HG02852 (cell line): ENCODE results near the gene RHOT2.
A peak's percentile ranks its signal among the peaks of the same experiment; 100 is the strongest.

Experiments
- ATAC-seq: cut with Tn5 transposase; IDR thresholded peaks from one replicate; pipeline ENCODE4 v1.9.1; 2021; ENCODE audit warnings: mild to moderate bottlenecking, moderate library complexity; ENCODE audit not compliant: unreplicated experiment

The RHOT2 gene

GRCh38 chr16:632486-633335 lies 35.2 kb upstream of the RHOT2 start:
- no peak for ATAC-seq

GRCh38 chr16:633336-634050 lies 34.4 kb upstream of the RHOT2 start:
- ATAC-seq: no peak

DNA sequence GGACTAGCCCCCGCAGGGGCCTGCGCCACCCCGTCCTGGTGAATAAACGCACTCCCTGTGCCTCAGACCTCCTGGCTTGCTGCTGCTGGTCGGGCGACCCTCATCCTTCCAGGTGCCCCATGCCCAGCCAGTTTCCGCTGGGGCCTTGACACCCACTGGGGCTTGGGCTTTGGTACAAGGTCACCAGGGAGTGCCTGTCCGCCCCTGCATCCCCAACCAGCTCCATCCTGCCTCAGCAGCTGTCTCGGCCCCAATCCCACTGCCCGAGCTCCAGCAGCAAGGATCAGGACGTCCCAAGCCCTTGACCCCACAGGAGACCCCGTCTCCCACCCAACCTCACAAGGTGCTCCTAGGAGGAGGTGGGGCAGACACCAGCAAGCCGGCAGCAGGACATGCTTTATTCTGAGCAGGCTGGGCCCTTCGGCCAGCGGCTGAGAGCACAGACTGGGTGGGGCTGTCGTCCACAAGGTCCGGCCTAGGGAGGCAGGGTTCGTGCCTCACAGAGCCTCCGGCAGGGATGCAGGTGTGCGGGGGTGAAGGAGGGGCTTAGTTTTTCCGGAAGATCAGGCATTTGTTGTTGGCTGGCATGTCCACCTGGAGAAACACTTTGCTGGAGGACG lies 33.8 kb upstream of the RHOT2 start:
- ATAC-seq: no peak

DNA sequence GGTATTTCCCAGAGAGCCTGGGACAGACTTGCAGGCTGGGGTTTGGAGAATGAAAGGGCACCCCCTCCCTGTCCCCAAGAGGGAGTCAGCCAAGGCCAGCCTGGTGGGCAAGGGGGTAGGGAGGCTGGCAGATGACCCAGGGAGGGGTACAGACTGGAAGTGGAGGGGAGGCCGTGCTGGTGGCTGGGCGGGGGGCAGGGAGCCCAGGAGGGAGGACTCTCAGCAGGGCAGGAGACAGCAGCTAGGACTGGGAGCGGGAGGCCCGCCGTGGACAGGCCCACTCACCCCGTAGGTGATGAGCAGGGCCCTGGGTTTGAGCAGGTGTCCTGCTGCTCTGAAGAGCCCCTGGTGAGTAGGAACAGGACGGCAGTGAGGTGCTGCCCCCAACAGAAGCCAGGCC lies 32.9 kb upstream of the RHOT2 start:
- ATAC-seq: no peak

GRCh38 chr16:635573-636205 lies 32.2 kb upstream of the RHOT2 start:
- peak; percentile 8 for ATAC-seq

DNA sequence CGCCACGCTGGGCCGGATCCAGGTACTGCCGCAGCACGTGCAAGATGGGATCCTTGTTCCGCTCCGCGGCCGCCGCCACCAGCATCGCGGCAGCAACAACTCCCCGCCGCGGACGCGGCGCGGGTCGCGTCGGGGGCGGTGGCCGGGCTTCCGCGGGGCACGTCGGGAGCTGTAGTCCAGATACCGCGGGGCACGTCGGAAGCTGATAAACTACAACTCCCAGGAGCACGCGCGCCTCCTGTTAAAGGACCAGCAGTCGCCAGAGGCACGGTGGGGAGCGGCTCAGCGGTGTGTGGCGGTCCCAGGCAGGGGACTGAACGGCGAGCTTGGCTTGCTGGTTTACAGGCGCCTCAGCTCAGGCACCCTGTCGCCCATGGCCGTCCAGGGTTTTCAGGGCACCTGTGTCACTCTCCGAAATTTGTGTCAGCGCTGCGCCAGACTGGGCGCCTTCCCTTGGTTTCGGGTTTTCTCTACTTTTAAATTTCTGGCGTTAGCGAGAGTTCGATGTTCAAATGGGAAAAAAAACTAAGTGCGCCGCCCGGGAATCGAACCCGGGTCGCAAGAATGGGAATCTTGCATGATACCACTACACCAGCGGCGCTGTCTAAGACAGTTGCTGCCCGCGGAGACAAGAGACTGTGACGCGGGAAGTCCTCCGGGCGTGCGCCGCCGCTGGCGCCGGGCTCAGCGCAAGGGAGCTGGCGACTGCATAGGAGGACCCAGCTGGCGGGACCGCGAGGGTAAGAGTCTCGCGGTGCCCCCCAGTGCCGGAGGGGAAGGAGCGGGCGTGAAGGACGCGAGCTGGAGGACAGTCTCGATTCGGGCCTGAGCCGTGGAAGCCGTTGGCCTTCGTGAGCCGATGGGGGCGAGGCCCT lies 31.5 kb upstream of the RHOT2 start, which contains the start of gene METTL26:
Gene METTL26, minus strand, starts transcription at position 100 of the 875 bp plus-strand sequence. Its CDS starts 15 bp downstream, at position 85.
- ATAC-seq: peak; percentile 60

GRCh38 chr16:637081-638018 lies 30.6 kb upstream of the RHOT2 start:
- ATAC-seq: no peak

DNA sequence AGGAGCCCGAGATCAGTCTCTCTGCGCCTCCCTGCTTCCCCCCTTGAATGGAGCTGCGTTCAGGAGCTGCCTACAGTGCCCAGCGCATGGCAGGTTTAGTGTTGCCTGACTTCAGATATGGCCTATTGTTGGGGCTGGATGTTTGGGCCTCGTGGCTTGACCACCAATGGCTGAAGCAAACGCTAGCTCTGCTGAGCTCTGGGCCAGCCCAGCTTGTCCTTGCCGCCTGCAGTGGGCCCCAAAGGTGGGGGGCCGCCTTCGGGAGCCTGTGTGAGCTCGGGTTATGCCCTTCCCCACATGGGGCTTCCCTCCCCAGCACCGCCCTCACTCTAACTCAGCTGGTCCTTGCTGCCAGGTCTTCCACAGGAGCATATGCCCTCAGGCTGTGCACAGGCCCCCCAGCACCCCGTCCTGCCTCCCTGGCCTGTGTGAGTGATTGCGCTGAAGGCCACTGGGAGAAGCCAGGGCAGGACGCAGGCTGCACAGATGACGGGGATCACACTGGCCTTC lies 29.8 kb upstream of the RHOT2 start:
- no peak for ATAC-seq

DNA sequence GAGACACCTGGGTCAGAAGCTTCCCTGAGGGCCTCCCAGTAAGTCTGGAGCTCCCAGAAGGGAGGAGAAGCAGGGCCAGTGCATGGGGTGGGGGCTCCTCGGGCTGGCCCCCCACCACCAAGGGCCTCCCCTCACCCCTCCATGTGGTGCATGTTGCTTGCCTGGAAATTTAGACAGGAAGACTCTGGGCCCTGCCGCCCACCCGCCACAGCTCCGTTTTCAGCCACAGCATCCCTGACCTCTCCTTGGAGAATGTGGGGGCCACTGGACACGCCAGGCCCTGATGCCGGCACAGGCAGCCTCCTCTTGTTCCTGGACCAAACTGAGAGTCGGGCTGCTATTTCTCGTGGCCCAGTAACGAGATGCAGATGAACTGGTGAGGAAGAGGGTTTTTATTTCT lies 29.1 kb upstream of the RHOT2 start:
- ATAC-seq: no peak

DNA sequence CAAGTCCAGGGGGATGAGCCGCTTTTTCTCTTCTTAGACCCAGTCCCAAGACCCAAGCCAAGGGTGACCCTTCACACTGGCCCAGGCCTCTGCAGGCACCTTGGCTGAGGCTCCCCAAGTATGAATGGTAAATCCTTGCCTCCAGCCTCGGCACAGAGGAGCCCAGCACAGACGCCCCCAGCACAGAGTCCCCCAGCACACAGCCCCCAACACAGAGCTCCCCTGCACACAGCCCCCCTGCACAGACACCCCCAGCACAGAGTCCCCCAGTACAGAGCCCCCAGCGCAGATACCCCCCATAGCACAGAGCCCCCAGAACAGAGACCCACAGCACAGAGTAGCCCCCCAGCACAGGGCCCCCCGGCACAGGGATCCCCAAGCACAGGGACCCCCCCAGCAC lies 27.3 kb upstream of the RHOT2 start:
- ATAC-seq: no peak

DNA sequence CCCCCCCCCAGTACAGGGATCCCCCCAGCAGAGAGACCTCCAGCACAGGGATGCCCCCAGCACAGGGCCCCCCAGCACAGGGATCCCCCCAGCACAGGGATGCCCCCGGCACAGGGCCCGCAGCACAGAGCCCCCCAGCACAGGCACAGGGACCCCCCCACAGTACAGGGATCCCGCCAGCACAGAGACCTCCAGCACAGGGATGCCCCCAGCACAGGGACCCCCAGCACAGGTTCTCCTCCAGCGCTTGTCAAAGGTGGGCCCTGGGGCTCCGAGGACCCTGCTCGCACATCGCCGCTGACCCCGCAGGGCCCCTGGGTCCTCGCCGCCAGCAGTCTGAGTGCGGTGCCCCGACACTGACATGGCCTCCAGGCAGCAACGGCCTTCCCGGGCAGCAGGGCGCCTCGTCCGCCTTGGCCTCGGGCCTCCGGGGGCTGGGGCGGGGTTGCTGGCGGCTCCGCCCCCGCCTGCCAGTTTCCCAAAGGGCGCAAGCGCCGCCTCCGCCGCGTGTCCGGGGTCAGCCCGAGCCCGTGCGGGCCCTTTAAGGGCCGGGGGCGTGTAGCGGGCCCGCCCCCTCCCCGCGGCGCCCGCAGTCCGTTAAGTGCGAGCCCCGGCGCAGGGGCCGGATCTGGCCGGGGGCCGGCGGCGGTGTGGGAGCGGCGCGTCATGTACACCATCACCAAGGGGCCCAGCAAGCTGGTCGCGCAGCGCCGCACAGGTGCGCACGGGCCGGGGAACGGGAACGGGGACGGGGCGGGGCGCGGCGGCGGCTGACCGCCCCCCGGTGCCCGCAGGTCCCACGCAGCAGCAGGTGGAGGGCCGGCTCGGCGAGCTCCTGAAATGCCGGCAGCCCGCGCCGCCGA lies 26.4 kb upstream of the RHOT2 start, which contains the start of gene MCRIP2:
Gene MCRIP2, plus strand, starts transcription at position 503 of the 863 bp plus-strand sequence. Its CDS starts 164 bp downstream, at position 667.
- ATAC-seq: peak; percentile 57

GRCh38 chr16:642189-643049 lies 25.5 kb upstream of the RHOT2 start:
- peak; percentile 37 for ATAC-seq

DNA sequence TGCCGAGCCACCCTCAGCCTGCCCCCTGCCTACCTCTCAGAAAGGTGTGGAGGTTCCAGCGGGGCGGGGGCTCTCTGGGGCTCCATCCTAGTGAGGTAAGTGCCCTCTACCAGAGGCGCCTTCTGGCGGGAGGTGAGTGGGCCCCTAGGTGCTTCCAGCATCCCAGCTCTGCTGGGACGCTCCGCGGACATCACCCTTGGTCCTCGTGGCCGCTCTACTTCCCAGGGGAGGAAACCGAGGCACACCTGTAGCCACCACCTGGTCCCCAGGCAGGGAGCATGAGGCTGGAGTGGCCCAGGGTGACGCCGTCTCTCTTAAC lies 24.9 kb upstream of the RHOT2 start:
- ATAC-seq: no peak

- ATAC-seq: no peak
Measured at GRCh38 chr16:644556-644955, 23.4 kb upstream of the RHOT2 start.

- no peak for ATAC-seq
Measured at GRCh38 chr16:645852-646678, 21.9 kb upstream of the RHOT2 start.

- no peak for ATAC-seq
Measured at GRCh38 chr16:646679-647172, 21.2 kb upstream of the RHOT2 start.
